Neural progenitor cell (in vitro differentiated cells): Measurements from ENCODE around the gene SCFD2.

Source experiments
- EZH2 ChIP-seq: fragments of 200-600 bp; sonication (generic); IDR thresholded peaks from 2 replicates; pipeline ENCODE4 v1.6.1; 2017; ENCODE audit warnings: antibody characterized with exemption, mild to moderate bottlenecking, moderate library complexity
- EZH2phosphoT487 ChIP-seq: fragments of 200-600 bp; sonication (generic); IDR thresholded peaks from 2 replicates; pipeline ENCODE4 v1.6.1; 2017; ENCODE audit warnings: antibody characterized with exemption
- TF ChIP-seq, protein P1 (sequence below): fragments of 200-600 bp; sonication (generic); IDR thresholded peaks from 2 replicates; pipeline ENCODE4 v1.5.1; 2017; ENCODE audit warnings: antibody characterized with exemption, mild to moderate bottlenecking

GRCh38 chr4:52989865-52990264 lies 376.0 kb downstream of the SCFD2 start:
- TF ChIP-seq, protein P1, sequence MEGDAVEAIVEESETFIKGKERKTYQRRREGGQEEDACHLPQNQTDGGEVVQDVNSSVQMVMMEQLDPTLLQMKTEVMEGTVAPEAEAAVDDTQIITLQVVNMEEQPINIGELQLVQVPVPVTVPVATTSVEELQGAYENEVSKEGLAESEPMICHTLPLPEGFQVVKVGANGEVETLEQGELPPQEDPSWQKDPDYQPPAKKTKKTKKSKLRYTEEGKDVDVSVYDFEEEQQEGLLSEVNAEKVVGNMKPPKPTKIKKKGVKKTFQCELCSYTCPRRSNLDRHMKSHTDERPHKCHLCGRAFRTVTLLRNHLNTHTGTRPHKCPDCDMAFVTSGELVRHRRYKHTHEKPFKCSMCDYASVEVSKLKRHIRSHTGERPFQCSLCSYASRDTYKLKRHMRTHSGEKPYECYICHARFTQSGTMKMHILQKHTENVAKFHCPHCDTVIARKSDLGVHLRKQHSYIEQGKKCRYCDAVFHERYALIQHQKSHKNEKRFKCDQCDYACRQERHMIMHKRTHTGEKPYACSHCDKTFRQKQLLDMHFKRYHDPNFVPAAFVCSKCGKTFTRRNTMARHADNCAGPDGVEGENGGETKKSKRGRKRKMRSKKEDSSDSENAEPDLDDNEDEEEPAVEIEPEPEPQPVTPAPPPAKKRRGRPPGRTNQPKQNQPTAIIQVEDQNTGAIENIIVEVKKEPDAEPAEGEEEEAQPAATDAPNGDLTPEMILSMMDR = no peak
- TF ChIP-seq EZH2phosphoT487 (no peak), EZH2 (no peak)
